ENCODE results near the gene PAX8. TPM values are rescaled to one million over a fixed set of nuclear protein-coding genes. Genes with fewer than 3 reads are reported as not detected.

The PAX8 gene
- total and polyA plus RNA-seq, 2 donors from 2014 or later, result 199 to 607 TPM

GRCh38 chr2:113255140-113256070 lies 23.3 kb downstream of the PAX8 start:
- intact Hi-C loops (cut with DNase I), result no loop called here
- DNase-seq (no peak), FAIRE-seq (no peak)
- TF ChIP-seq, protein P1, sequence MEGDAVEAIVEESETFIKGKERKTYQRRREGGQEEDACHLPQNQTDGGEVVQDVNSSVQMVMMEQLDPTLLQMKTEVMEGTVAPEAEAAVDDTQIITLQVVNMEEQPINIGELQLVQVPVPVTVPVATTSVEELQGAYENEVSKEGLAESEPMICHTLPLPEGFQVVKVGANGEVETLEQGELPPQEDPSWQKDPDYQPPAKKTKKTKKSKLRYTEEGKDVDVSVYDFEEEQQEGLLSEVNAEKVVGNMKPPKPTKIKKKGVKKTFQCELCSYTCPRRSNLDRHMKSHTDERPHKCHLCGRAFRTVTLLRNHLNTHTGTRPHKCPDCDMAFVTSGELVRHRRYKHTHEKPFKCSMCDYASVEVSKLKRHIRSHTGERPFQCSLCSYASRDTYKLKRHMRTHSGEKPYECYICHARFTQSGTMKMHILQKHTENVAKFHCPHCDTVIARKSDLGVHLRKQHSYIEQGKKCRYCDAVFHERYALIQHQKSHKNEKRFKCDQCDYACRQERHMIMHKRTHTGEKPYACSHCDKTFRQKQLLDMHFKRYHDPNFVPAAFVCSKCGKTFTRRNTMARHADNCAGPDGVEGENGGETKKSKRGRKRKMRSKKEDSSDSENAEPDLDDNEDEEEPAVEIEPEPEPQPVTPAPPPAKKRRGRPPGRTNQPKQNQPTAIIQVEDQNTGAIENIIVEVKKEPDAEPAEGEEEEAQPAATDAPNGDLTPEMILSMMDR (IDR thresholded peaks at IDR 0.05; ENCODE audit: borderline replicate concordance, extremely low read depth, insufficient read depth), result no peak
- Histone ChIP-seq H3K27ac (ENCODE audit: low read depth in 2 of 2, low read length in 2 of 2) (peak overlapping the region in 1 of 2 donors; percentile 16), H3K4me3 (ENCODE audit: low read length in 3 of 3) (no peak overlapping the region), H3K4me1 (ENCODE audit: control insufficient read depth in 2 of 3, insufficient read depth in 2 of 3, low read depth in 1 of 3, low read length in 3 of 3) (peaks cover 0 to 38% (median 10%) of the 10 kb centered on the region in 3 donors), H3K9me3 (ENCODE audit: control insufficient read depth in 2 of 3, insufficient read depth in 1 of 3, low read length in 3 of 3) (no peaks in the 10 kb centered on the region), H3K36me3 (ENCODE audit: control insufficient read depth in 2 of 3, insufficient read depth in 3 of 3, low read length in 3 of 3) (peaks cover 0 to 13% (median 10%) of the 10 kb centered on the region in 3 donors), H3K9ac (ENCODE audit: low read length in 3 of 3) (no peak overlapping the region), H3K27me3 (ENCODE audit: control insufficient read depth, insufficient read depth, low read length) (no peaks in the 10 kb centered on the region)

- H3K36me3 ChIP-seq (ENCODE audit: control insufficient read depth in 2 of 3, insufficient read depth in 3 of 3, low read length in 3 of 3), result peaks cover 0 to 13% (median 10%) of the 10 kb centered on the region in 3 donors
- no peaks in the 10 kb centered on the region for H3K9me3 ChIP-seq (ENCODE audit: control insufficient read depth in 2 of 3, insufficient read depth in 1 of 3, low read length in 3 of 3)
- peaks cover 0 to 31% (median 11%) of the 10 kb centered on the region in 3 donors for H3K4me1 ChIP-seq (ENCODE audit: control insufficient read depth in 2 of 3, insufficient read depth in 2 of 3, low read depth in 1 of 3, low read length in 3 of 3)
- H3K9ac ChIP-seq (ENCODE audit: low read length in 3 of 3), result no peak overlapping the region
- H3K4me3 ChIP-seq (ENCODE audit: low read length in 3 of 3), result no peak overlapping the region
- intact Hi-C loops (cut with DNase I), result no loop called here
- TF ChIP-seq, protein P1 (IDR thresholded peaks at IDR 0.05; ENCODE audit: borderline replicate concordance, extremely low read depth, insufficient read depth), result no peak
- H3K27ac ChIP-seq (ENCODE audit: low read depth in 2 of 2, low read length in 2 of 2), result no peak overlapping the region
- H3K27me3 ChIP-seq (ENCODE audit: control insufficient read depth, insufficient read depth, low read length), result no peaks in the 10 kb centered on the region
- FAIRE-seq (no peak), DNase-seq (no peak)
Observed at GRCh38 chr2:113253453-113253852, 25.3 kb downstream of the PAX8 start.

DNA sequence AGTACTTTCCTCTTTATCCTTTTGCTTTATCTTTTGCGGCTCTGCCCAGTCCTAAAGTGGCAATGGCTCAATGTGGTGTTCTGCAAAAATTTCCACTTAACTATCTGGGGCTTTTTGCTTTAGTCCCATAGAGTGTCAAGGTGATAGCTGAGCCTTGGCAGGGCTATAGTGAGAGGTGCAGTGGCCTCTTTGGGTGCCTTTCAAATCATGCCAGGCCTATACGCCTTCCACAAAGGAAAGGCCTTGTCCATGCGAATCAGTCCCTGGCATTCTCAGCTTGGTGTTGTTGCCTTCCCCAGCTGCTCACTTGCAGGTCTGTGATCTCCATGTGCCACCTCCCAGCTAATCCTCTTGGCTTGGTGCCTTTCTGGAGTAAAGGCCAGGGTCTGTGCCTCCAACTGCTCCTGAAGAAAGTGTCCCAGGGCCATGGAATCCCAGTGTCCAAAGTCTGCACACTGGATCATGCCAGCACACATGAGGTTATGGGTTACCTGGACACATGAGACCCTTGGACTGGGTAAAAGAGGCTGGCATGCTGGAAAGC lies 26.6 kb downstream of the PAX8 start:
- FAIRE-seq, result no peak

More for the DNA sequence above, 26.6 kb downstream of the PAX8 start:
- intact Hi-C loops (cut with DNase I), result no loop called here
- Histone ChIP-seq H3K9me3 (ENCODE audit: control insufficient read depth in 2 of 3, insufficient read depth in 1 of 3, low read length in 3 of 3) (no peaks in the 10 kb centered on the region), H3K36me3 (ENCODE audit: control insufficient read depth in 2 of 3, insufficient read depth in 3 of 3, low read length in 3 of 3) (peaks cover 0 to 13% (median 10%) of the 10 kb centered on the region in 3 donors), H3K4me3 (ENCODE audit: low read length in 3 of 3) (no peak overlapping the region), H3K27ac (ENCODE audit: low read depth in 2 of 2, low read length in 2 of 2) (peak overlapping the region; percentile 3 to 23), H3K4me1 (ENCODE audit: control insufficient read depth in 2 of 3, insufficient read depth in 2 of 3, low read depth in 1 of 3, low read length in 3 of 3) (peaks cover 0 to 34% (median 15%) of the 10 kb centered on the region in 3 donors), H3K9ac (ENCODE audit: low read length in 3 of 3) (no peak overlapping the region), H3K27me3 (ENCODE audit: control insufficient read depth, insufficient read depth, low read length) (no peaks in the 10 kb centered on the region)
- TF ChIP-seq, protein P1 (IDR thresholded peaks at IDR 0.05; ENCODE audit: borderline replicate concordance, extremely low read depth, insufficient read depth), result no peak
- no peak for DNase-seq

Measured in kidney (tissue), 14 donors.